SK-N-MC (cell line): Measurements from ENCODE around the gene KCNT1.
"Not testable (repeated sequence)": the region's sequence is repeated elsewhere in the genome, so short reads cannot be mapped to it uniquely, and the experiment has no call there.

ENCODE experiments used
- DNase-seq: peaks from one replicate; pipeline ENCODE4 v3.0.0-alpha.2; 2011; ENCODE audit warnings: low read depth, low spot score
- H3K27ac ChIP-seq: fragments of 200-600 bp; sonication (generic); 2 replicates; pipeline ENCODE4 v1.5.1; 2016; ENCODE audit warnings: mixed run types
- H3K36me3 ChIP-seq: fragments of 200-600 bp; sonication (generic); 2 replicates; pipeline ENCODE4 v1.6.1; 2017; ENCODE audit warnings: antibody characterized with exemption, low read length, mixed read lengths; ENCODE audit not compliant: insufficient read depth
- H3K4me3 ChIP-seq: fragments of 200-600 bp; sonication (generic); 2 replicates; pipeline ENCODE4 v1.5.1; 2016
- H3K9ac ChIP-seq: fragments of 200-600 bp; sonication (generic); 2 replicates; pipeline ENCODE4 v1.8.0; 2017; ENCODE audit warnings: mixed run types, mixed read lengths; ENCODE audit not compliant: insufficient read length
- H3K9me3 ChIP-seq: fragments of 200-600 bp; sonication (generic); 2 replicates; pipeline ENCODE4 v1.6.1; 2017; ENCODE audit warnings: low read depth, mild to moderate bottlenecking, antibody characterized with exemption, low read length, moderate library complexity, mixed read lengths
- EZH2 ChIP-seq: fragments of 200-600 bp; sonication (generic); IDR thresholded peaks from one replicate; pipeline ENCODE4 v1.6.1; 2017; ENCODE audit warnings: antibody characterized with exemption
- FOXP2 ChIP-seq: optimal IDR thresholded peaks from 2 replicates; pipeline ENCODE3; 2011; ENCODE audit warnings: mild to moderate bottlenecking, moderate library complexity; ENCODE audit not compliant: insufficient read depth; ENCODE audit errors: extremely low read length, control extremely low read depth
- POLR2AphosphoS5 ChIP-seq: IDR thresholded peaks from 2 replicates; pipeline ENCODE4 v1.6.1; 2012; ENCODE audit warnings: mild to moderate bottlenecking, low read depth, low read length, borderline replicate concordance

The KCNT1 gene

GRCh38 chr9:135663857-135664256 lies 38.1 kb upstream of the KCNT1 start:
- no peak for TF ChIP-seq POLR2AphosphoS5
- no peak for TF ChIP-seq EZH2
- no peak for TF ChIP-seq FOXP2
- DNase-seq: no peak
- H3K4me3 ChIP-seq: no peak overlapping the region

DNA sequence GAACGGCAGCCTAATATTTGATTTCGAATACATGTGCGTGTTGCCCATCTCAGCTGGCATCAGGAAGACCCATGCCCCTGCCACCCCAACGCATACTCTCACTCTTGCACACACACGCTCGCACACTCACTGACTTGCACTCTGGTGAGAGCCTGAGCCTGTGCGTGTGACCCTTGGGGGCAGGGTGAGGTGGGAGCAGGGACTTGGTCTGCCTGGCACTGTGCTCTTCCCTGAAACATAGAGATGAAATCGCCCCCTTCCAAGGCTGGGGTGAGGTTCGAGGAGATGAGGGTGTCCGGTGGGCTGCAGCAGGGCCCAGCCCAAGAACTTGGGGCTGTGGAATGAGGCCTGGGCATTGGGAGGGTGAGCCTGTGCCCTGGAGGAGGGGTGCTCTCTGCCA lies 37.7 kb upstream of the KCNT1 start:
- H3K27ac ChIP-seq: no peak overlapping the region
- DNase-seq: no peak
- TF ChIP-seq POLR2AphosphoS5: no peak
- no peak for TF ChIP-seq EZH2
- no peak for TF ChIP-seq FOXP2
- no peak overlapping the region for H3K9ac ChIP-seq
- no peaks in the 10 kb centered on the region for H3K9me3 ChIP-seq
- H3K4me3 ChIP-seq: no peak overlapping the region
- no peaks in the 10 kb centered on the region for H3K36me3 ChIP-seq

More at GRCh38 chr9:135663857-135664256, 38.1 kb upstream of the KCNT1 start:
- Histone ChIP-seq H3K9me3 (no peaks in the 10 kb centered on the region), H3K27ac (no peak overlapping the region), H3K36me3 (no peaks in the 10 kb centered on the region), H3K9ac (no peak overlapping the region)

GRCh38 chr9:135664801-135665794 lies 36.9 kb upstream of the KCNT1 start:
- Histone ChIP-seq H3K9me3 (no peaks in the 10 kb centered on the region), H3K4me3 (no peak overlapping the region), H3K36me3 (no peaks in the 10 kb centered on the region), H3K27ac (no peak overlapping the region), H3K9ac (no peak overlapping the region)
- no peak for DNase-seq
- no peak for TF ChIP-seq EZH2
- no peak for TF ChIP-seq POLR2AphosphoS5
- TF ChIP-seq FOXP2: no peak

GRCh38 chr9:135665795-135666189 lies 36.2 kb upstream of the KCNT1 start:
- Histone ChIP-seq H3K9me3 (no peaks in the 10 kb centered on the region), H3K4me3 (no peak overlapping the region), H3K36me3 (no peaks in the 10 kb centered on the region), H3K9ac (no peak overlapping the region), H3K27ac (no peak overlapping the region)
- DNase-seq: no peak
- TF ChIP-seq EZH2 (no peak), FOXP2 (no peak), POLR2AphosphoS5 (no peak)

DNA sequence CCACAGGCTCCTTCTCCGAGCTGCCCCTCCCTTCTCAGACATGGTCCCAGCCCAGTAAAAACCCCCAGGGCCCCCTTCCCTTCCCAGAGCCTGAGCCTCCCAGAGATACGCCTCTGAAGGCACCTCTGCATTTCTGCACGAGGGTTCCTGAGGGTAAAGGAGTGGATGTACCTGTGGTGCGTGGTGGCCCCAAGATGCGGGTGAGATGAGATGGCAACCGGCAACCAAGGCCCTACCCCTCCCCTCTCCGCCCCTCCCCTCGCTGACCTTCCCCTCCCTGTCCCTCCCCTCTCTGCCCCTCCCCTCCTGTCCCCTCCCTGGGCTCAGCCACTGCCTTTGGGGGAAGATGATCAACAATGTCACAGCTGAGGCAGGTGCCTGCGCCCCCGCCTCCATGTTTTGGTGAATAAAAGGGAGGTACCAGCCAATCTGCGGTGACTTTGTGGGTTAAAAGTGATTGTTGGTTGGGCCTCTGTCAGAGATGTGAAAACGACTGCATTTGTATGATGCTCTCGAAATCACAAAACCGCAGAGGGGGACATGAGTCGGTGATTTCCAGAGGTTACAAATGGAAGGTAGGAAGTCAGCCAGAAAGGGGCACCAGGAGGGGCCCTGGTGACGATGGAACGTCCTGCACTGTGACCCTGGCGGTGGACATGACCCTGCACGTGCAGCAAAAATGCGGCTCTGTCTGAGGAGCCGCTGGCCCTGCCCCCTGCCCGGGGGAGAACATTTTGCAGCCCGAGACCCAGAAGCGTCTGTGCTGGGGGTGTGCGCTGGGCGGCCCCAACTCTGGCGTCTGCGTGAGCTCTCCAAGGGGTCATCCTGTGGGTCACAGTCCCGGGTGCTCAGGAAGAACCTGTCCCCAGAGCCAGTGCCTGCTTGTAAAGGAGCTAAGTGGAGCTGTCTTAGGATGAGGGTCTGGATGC lies 35.2 kb upstream of the KCNT1 start:
- TF ChIP-seq POLR2AphosphoS5 (no peak), FOXP2 (no peak), EZH2 (no peak)
- Histone ChIP-seq H3K27ac (no peak overlapping the region), H3K4me3 (no peak overlapping the region), H3K36me3 (no peaks in the 10 kb centered on the region), H3K9ac (no peak overlapping the region), H3K9me3 (no peaks in the 10 kb centered on the region)
- no peak for DNase-seq

DNA sequence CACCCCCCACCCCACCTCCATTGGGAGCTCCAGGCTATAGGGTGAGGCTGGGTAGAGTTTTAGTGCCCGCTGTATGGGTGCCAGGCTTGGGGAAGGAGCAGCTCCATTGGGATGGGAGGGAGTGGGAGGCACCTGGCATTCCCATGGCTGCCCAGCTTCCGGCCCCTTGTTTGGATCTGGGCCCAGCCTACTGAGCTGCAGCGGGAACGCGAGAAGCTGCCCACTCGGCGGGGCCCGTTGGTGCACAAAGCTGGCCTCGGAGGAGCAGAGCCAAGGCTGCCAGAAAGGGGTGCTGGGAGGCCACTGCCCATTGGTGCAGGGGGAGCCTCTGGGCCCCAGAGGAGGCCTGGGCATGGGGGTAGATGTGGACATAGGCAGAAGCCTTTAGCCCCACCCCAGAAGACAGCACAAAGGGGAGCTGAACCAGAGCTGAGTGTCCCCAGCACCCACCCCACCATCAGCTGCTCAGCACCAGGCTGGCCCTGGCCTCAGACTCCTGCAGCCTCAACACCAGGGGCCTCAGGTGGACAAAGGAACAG lies 34.5 kb upstream of the KCNT1 start:
- Histone ChIP-seq H3K27ac (no peak overlapping the region), H3K9me3 (no peaks in the 10 kb centered on the region), H3K36me3 (no peaks in the 10 kb centered on the region), H3K4me3 (no peak overlapping the region), H3K9ac (no peak overlapping the region)
- TF ChIP-seq FOXP2 (no peak), EZH2 (no peak), POLR2AphosphoS5 (no peak)
- DNase-seq: no peak

GRCh38 chr9:135669018-135669417 lies 33.0 kb upstream of the KCNT1 start:
- not testable (repeated sequence) for H3K4me3 ChIP-seq, H3K36me3 ChIP-seq, H3K27ac ChIP-seq, H3K9me3 ChIP-seq, H3K9ac ChIP-seq, DNase-seq

- Histone ChIP-seq H3K27ac (no peak overlapping the region), H3K9me3 (no peaks in the 10 kb centered on the region), H3K4me3 (no peak overlapping the region), H3K36me3 (no peaks in the 10 kb centered on the region), H3K9ac (no peak overlapping the region)
- DNase-seq: no peak
- TF ChIP-seq FOXP2 (no peak), POLR2AphosphoS5 (no peak)
Observed at GRCh38 chr9:135669616-135670285, 32.2 kb upstream of the KCNT1 start.
